Hepatocyte (in vitro differentiated cells): ENCODE results near the gene LCMT1. TPM values are rescaled to one million over a fixed set of nuclear protein-coding genes. Genes with fewer than 3 reads are reported as not detected.
A peak's percentile ranks its signal among the peaks of the same experiment; 100 is the strongest.

Experiments used
- DNase-seq: peaks from one replicate; pipeline ENCODE4 v3.0.0-alpha.2; 2016; ENCODE audit warnings: low spot score
- H2AFZ ChIP-seq: fragments of 200-600 bp; sonication (generic); 2 replicates; pipeline ENCODE4 v1.6.0; 2016; ENCODE audit warnings: antibody characterized with exemption, mild to moderate bottlenecking
- H3K27ac ChIP-seq: fragments of 200-600 bp; sonication (generic); 2 replicates; pipeline ENCODE4 v1.5.1; 2016; ENCODE audit warnings: mild to moderate bottlenecking
- H3K27me3 ChIP-seq: fragments of 200-600 bp; sonication (generic); 2 replicates; pipeline ENCODE4 v1.6.1; 2016
- H3K36me3 ChIP-seq: fragments of 200-600 bp; sonication (generic); replicated peaks from 2 replicates; pipeline ENCODE4 v1.5.1; 2016; ENCODE audit warnings: low read depth; ENCODE audit not compliant: insufficient read depth
- H3K4me1 ChIP-seq: fragments of 200-600 bp; sonication (generic); 2 replicates; pipeline ENCODE4 v1.5.1; 2016; ENCODE audit warnings: mild to moderate bottlenecking, moderate library complexity; ENCODE audit not compliant: insufficient read depth
- H3K4me2 ChIP-seq: fragments of 200-600 bp; sonication (generic); 2 replicates; pipeline ENCODE4 v1.6.0; 2016
- H3K4me3 ChIP-seq: fragments of 200-600 bp; sonication (generic); 2 replicates; pipeline ENCODE4 v1.5.1; 2016; ENCODE audit warnings: mild to moderate bottlenecking
- H3K79me2 ChIP-seq: fragments of 200-600 bp; sonication (generic); 2 replicates; pipeline ENCODE4 v1.6.0; 2017; ENCODE audit warnings: mild to moderate bottlenecking
- H3K9me2 ChIP-seq: fragments of 200-600 bp; sonication (generic); replicated peaks from 2 replicates; pipeline ENCODE4 v1.6.0; 2017; ENCODE audit warnings: mild to moderate bottlenecking; ENCODE audit not compliant: insufficient read depth
- H3K9me3 ChIP-seq: fragments of 200-600 bp; sonication (generic); 2 replicates; pipeline ENCODE4 v1.5.1; 2016; ENCODE audit warnings: low read depth, mild to moderate bottlenecking
- H4K20me1 ChIP-seq: fragments of 200-600 bp; sonication (generic); 2 replicates; pipeline ENCODE4 v1.6.0; 2016; ENCODE audit warnings: mild to moderate bottlenecking; ENCODE audit not compliant: insufficient read depth, poor library complexity, severe bottlenecking
- CTCF ChIP-seq: fragments of 200-600 bp; sonication (generic); IDR thresholded peaks from 2 replicates; pipeline ENCODE4 v1.5.1; 2016; ENCODE audit warnings: antibody characterized with exemption, mild to moderate bottlenecking; ENCODE audit not compliant: poor library complexity
- EZH2 ChIP-seq: fragments of 200-600 bp; sonication (generic); IDR thresholded peaks from 2 replicates; pipeline ENCODE4 v1.6.1; 2016; ENCODE audit warnings: antibody characterized with exemption, mild to moderate bottlenecking, borderline replicate concordance
- EZH2phosphoT487 ChIP-seq: fragments of 200-600 bp; sonication (generic); IDR thresholded peaks from one replicate; pipeline ENCODE4 v1.6.1; 2018; ENCODE audit warnings: antibody characterized with exemption, mild to moderate bottlenecking, low read depth, moderate library complexity; ENCODE audit not compliant: unreplicated experiment, severe bottlenecking
- WGBS: methylation state at CpG from one replicate; pipeline ENCODE4 v1.1.6; 2016; ENCODE audit warnings: low lambda C conversion rate; ENCODE audit errors: missing lambda C conversion rate; 5-methylcytosine and 5-hydroxymethylcytosine counted together
- polyA plus RNA-seq: library from polyadenylated mRNA; unstranded; fragments of >200 nt; fragmentation: Nextera tagmentation; extraction: Ambion mirVana; gene quantifications from 2 replicates; pipeline ENCODE4 v1.2.1, GENCODE V29; 2016
- total RNA-seq: library from RNA; depleted of rRNA; stranded (reverse); fragments of >200 nt; gene quantifications from 2 replicates; pipeline ENCODE4 v1.2.3, GENCODE V29; 2014

LCMT1 gene
- total and polyA plus RNA-seq, 2 experiments from 2014 or later: 33.0 to 47.7 TPM

GRCh38 chr16:25083065-25083464, 28.5 kb upstream of the LCMT1 start:
- no peaks in the 10 kb centered on the region for H4K20me1 ChIP-seq
- no peak overlapping the region for H2AFZ ChIP-seq
- no peak for DNase-seq
- no peak overlapping the region for H3K4me2 ChIP-seq
- H3K4me3 ChIP-seq: no peak overlapping the region
- 88% methylated on average over 6 of the region's 6 CpGs for WGBS
- no peaks in the 10 kb centered on the region for H3K79me2 ChIP-seq
- H3K27me3 ChIP-seq: peaks cover 3% of the 10 kb centered on the region
- H3K27ac ChIP-seq: no peak overlapping the region
- H3K9me2 ChIP-seq: no peaks in the 10 kb centered on the region
- TF ChIP-seq EZH2phosphoT487: no peak
- no peak for TF ChIP-seq CTCF
- no peak for TF ChIP-seq EZH2
- H3K36me3 ChIP-seq: no peaks in the 10 kb centered on the region
- H3K9me3 ChIP-seq: no peaks in the 10 kb centered on the region
- no peaks in the 10 kb centered on the region for H3K4me1 ChIP-seq

GRCh38 chr16:25083701-25084100, 27.8 kb upstream of the LCMT1 start:
- Histone ChIP-seq H2AFZ (no peak overlapping the region), H3K36me3 (no peaks in the 10 kb centered on the region), H3K4me1 (peaks cover 5% of the 10 kb centered on the region), H4K20me1 (no peaks in the 10 kb centered on the region), H3K4me3 (no peak overlapping the region), H3K9me2 (no peaks in the 10 kb centered on the region), H3K4me2 (no peak overlapping the region), H3K27ac (no peak overlapping the region), H3K9me3 (no peaks in the 10 kb centered on the region), H3K27me3 (peaks cover 3% of the 10 kb centered on the region), H3K79me2 (no peaks in the 10 kb centered on the region)
- no peak for DNase-seq
- WGBS: 90% methylated on average over 6 of the region's 6 CpGs
- TF ChIP-seq EZH2phosphoT487 (no peak), CTCF (no peak), EZH2 (no peak)

- WGBS: 72% methylated on average over 6 of the region's 6 CpGs
- Histone ChIP-seq H3K27me3 (peaks cover 3% of the 10 kb centered on the region), H2AFZ (no peak overlapping the region), H3K4me2 (no peak overlapping the region), H3K9me2 (no peaks in the 10 kb centered on the region), H3K27ac (no peak overlapping the region), H4K20me1 (no peaks in the 10 kb centered on the region), H3K4me1 (peaks cover 12% of the 10 kb centered on the region), H3K36me3 (no peaks in the 10 kb centered on the region), H3K4me3 (no peak overlapping the region), H3K79me2 (no peaks in the 10 kb centered on the region), H3K9me3 (no peaks in the 10 kb centered on the region)
- TF ChIP-seq CTCF (no peak), EZH2phosphoT487 (no peak), EZH2 (no peak)
- DNase-seq: no peak
Observed at GRCh38 chr16:25084797-25085196, 26.7 kb upstream of the LCMT1 start.

GRCh38 chr16:25087761-25088160, 23.8 kb upstream of the LCMT1 start:
- no peaks in the 10 kb centered on the region for H3K9me3 ChIP-seq
- H3K4me2 ChIP-seq: no peak overlapping the region
- H3K4me1 ChIP-seq: peaks cover 16% of the 10 kb centered on the region
- DNase-seq: no peak
- no peaks in the 10 kb centered on the region for H3K36me3 ChIP-seq
- no peaks in the 10 kb centered on the region for H3K79me2 ChIP-seq
- peaks cover 3% of the 10 kb centered on the region for H3K27me3 ChIP-seq
- H4K20me1 ChIP-seq: no peaks in the 10 kb centered on the region
- 54% methylated on average over 5 of the region's 5 CpGs for WGBS
- H3K4me3 ChIP-seq: no peak overlapping the region
- H3K9me2 ChIP-seq: no peaks in the 10 kb centered on the region
- H2AFZ ChIP-seq: no peak overlapping the region
- no peak for TF ChIP-seq EZH2phosphoT487
- no peak for TF ChIP-seq EZH2
- no peak for TF ChIP-seq CTCF
- H3K27ac ChIP-seq: peak overlapping the region; percentile 89
